ENCODE data around the gene HSD17B2.

The HSD17B2 gene

DNA sequence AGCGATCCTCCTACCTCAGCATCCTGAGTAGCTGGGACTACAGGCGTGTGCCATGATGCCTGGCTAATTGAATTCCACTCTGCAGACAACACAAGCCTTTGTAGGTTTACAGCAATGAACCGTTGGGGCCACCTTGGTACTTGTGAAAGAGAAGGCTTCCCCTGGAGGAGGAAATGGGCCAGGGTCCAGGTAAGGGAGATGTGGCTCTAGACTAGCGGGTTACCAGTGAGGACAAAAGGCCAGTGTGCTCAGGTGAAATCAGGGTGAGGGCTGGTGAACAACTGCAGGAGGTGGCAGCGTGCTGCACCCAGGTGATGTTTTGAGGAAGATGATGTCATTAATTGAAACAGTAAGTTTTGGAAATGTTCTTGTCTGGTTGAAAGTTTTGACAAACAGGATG lies 30.5 kb upstream of the HSD17B2 start:
- TF ChIP-seq, protein P1, sequence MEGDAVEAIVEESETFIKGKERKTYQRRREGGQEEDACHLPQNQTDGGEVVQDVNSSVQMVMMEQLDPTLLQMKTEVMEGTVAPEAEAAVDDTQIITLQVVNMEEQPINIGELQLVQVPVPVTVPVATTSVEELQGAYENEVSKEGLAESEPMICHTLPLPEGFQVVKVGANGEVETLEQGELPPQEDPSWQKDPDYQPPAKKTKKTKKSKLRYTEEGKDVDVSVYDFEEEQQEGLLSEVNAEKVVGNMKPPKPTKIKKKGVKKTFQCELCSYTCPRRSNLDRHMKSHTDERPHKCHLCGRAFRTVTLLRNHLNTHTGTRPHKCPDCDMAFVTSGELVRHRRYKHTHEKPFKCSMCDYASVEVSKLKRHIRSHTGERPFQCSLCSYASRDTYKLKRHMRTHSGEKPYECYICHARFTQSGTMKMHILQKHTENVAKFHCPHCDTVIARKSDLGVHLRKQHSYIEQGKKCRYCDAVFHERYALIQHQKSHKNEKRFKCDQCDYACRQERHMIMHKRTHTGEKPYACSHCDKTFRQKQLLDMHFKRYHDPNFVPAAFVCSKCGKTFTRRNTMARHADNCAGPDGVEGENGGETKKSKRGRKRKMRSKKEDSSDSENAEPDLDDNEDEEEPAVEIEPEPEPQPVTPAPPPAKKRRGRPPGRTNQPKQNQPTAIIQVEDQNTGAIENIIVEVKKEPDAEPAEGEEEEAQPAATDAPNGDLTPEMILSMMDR (IDR thresholded peaks at IDR 0.05; ENCODE audit: low read length) = no peak
- no peak for TF ChIP-seq EZH2phosphoT487 (IDR thresholded peaks at IDR 0.05; ENCODE audit: low read length)
- TF ChIP-seq EZH2 (optimal IDR thresholded peaks at IDR 0.05; ENCODE audit: low read depth, low read length) = no peak
- no peak overlapping the region for H2AFZ ChIP-seq (ENCODE audit: low read length)
- H3K4me1 ChIP-seq (ENCODE audit: low read length) = no peaks in the 10 kb centered on the region
- H3K4me3 ChIP-seq (ENCODE audit: low read length) = no peak overlapping the region
- H3F3A ChIP-seq (ENCODE audit: insufficient read depth, low read length) = no peaks in the 10 kb centered on the region
- no peaks in the 10 kb centered on the region for H3K27me3 ChIP-seq (replicated peaks; ENCODE audit: insufficient read depth, low read length)
- H3K9me3 ChIP-seq (replicated peaks; ENCODE audit: insufficient read depth, low read length) = no peaks in the 10 kb centered on the region
- H3K9me2 ChIP-seq (replicated peaks; ENCODE audit: insufficient read depth, low read length) = no peaks in the 10 kb centered on the region
- no peak for DNase-seq
- no peak overlapping the region for H3K9ac ChIP-seq (ENCODE audit: low read length)
- no peaks in the 10 kb centered on the region for H4K20me1 ChIP-seq (ENCODE audit: insufficient read depth, low read length)
- no peaks in the 10 kb centered on the region for H3K79me2 ChIP-seq (ENCODE audit: low read length)
- H3K4me2 ChIP-seq (ENCODE audit: low read depth, low read length) = no peak overlapping the region
- no peak overlapping the region for H3K27ac ChIP-seq (ENCODE audit: low read length)
- H3K36me3 ChIP-seq (replicated peaks; ENCODE audit: insufficient read depth, low read length) = no peaks in the 10 kb centered on the region

DNA sequence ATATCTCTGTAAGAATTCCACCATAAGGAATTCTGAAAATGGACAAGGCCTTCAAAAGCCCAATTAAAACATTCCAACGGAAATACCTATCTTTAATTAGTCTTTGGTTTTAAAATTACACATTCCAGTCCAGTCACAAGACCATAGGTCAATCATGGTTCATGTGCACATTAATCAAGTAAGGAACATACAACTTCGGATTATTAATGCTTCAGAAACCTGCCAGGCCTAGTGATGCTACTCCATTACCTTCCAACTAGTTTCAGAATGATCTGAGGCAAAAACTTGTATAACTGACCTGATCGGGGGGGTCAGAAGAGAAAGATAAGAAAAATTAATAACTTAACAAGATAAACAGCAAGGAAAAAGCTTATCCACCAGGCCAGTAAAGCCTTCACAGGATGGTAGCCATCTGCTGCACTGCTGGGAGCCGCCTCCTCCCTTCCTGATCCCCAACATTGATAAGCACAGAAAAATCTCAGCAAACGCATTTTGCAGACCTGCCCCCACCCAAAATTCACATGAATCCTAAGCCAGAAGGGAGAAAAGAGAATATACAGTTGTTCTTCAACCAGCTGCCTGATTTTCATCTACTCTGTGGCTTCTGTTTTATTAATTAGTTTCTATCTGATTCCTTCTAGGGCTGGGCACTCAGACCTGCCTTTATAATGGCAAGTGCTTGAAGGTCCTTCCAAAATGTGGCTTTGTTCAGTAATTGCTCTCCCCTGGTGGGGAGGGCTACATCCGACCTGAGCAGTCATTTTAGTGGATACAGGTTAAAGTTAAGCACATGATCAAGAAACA lies 29.8 kb upstream of the HSD17B2 start:
- TF ChIP-seq EZH2 (optimal IDR thresholded peaks at IDR 0.05; ENCODE audit: low read depth, low read length) (no peak), EZH2phosphoT487 (IDR thresholded peaks at IDR 0.05; ENCODE audit: low read length) (no peak)
- TF ChIP-seq, protein P1 (IDR thresholded peaks at IDR 0.05; ENCODE audit: low read length) = no peak
- DNase-seq = no peak
- H3K4me2 ChIP-seq (ENCODE audit: low read depth, low read length) = no peak overlapping the region
- no peaks in the 10 kb centered on the region for H3K9me2 ChIP-seq (replicated peaks; ENCODE audit: insufficient read depth, low read length)
- no peak overlapping the region for H2AFZ ChIP-seq (ENCODE audit: low read length)
- H3K27me3 ChIP-seq (replicated peaks; ENCODE audit: insufficient read depth, low read length) = no peaks in the 10 kb centered on the region
- no peaks in the 10 kb centered on the region for H4K20me1 ChIP-seq (ENCODE audit: insufficient read depth, low read length)
- H3K9me3 ChIP-seq (replicated peaks; ENCODE audit: insufficient read depth, low read length) = no peaks in the 10 kb centered on the region
- H3K4me1 ChIP-seq (ENCODE audit: low read length) = no peaks in the 10 kb centered on the region
- H3K36me3 ChIP-seq (replicated peaks; ENCODE audit: insufficient read depth, low read length) = no peaks in the 10 kb centered on the region
- no peak overlapping the region for H3K4me3 ChIP-seq (ENCODE audit: low read length)
- H3K9ac ChIP-seq (ENCODE audit: low read length) = no peak overlapping the region
- no peak overlapping the region for H3K27ac ChIP-seq (ENCODE audit: low read length)
- H3F3A ChIP-seq (ENCODE audit: insufficient read depth, low read length) = no peaks in the 10 kb centered on the region
- peaks cover 4% of the 10 kb centered on the region; the same call in 1 of the 2 replicates for H3K79me2 ChIP-seq (ENCODE audit: low read length)

DNA sequence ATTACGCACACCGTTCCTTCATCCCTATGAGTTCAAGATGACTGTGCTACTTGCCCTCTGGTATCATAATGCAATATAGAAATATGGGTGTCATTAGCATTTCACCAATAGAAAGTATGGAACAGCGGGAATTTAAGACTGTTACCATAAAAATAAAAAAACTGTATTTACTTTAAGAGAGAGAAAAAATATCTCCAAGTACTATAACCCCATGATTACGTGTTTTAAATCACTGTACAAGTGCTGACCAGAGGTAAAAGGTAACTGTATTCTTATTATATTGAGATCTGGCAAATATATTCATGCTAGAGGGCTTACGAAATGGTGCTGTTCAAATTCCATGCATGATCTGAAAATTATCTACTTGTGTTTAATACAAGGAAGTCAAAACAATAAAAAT lies 29.0 kb upstream of the HSD17B2 start:
- no peak overlapping the region for H3K9ac ChIP-seq (ENCODE audit: low read length)
- no peaks in the 10 kb centered on the region for H3K9me3 ChIP-seq (replicated peaks; ENCODE audit: insufficient read depth, low read length)
- DNase-seq = no peak

More for the DNA sequence above, 29.0 kb upstream of the HSD17B2 start:
- Histone ChIP-seq H4K20me1 (ENCODE audit: insufficient read depth, low read length) (no peaks in the 10 kb centered on the region), H3K4me1 (ENCODE audit: low read length) (no peaks in the 10 kb centered on the region), H3K9me2 (replicated peaks; ENCODE audit: insufficient read depth, low read length) (no peaks in the 10 kb centered on the region), H3K36me3 (replicated peaks; ENCODE audit: insufficient read depth, low read length) (no peaks in the 10 kb centered on the region), H3K27me3 (replicated peaks; ENCODE audit: insufficient read depth, low read length) (no peaks in the 10 kb centered on the region), H3K4me3 (ENCODE audit: low read length) (no peak overlapping the region), H2AFZ (ENCODE audit: low read length) (no peak overlapping the region), H3K27ac (ENCODE audit: low read length) (no peak overlapping the region), H3K79me2 (ENCODE audit: low read length) (peaks cover 10% of the 10 kb centered on the region; the same call in 1 of the 2 replicates), H3F3A (ENCODE audit: insufficient read depth, low read length) (peaks cover 3% of the 10 kb centered on the region; the same call in 1 of the 2 replicates), H3K4me2 (ENCODE audit: low read depth, low read length) (no peak overlapping the region)
- TF ChIP-seq, protein P1 (IDR thresholded peaks at IDR 0.05; ENCODE audit: low read length) = no peak

Data from MM.1S (cell line).